T-helper 1 cell treated with Interleukin-12 subunit alpha and Interleukin-12 subunit beta and Interleukin-4 antibody, amounts not matched to agents 30 μg/mL and 1 μg/mL, for 36 hours (primary cell): ENCODE data around the gene MCC.

Experiments
- H3K27ac Mint-ChIP-seq: one replicate; pipeline ENCODE4 v1.8.0; 2021; ENCODE audit warnings: mild to moderate bottlenecking, mixed read lengths
- H3K27me3 Mint-ChIP-seq: one replicate; pipeline ENCODE4 v1.8.0; 2021; ENCODE audit warnings: low read depth, mixed read lengths
- H3K36me3 Mint-ChIP-seq: one replicate; pipeline ENCODE4 v1.8.0; 2021; ENCODE audit warnings: low read depth, mixed read lengths
- H3K4me1 Mint-ChIP-seq: one replicate; pipeline ENCODE4 v1.8.0; 2021; ENCODE audit warnings: low read depth, mixed read lengths
- H3K4me3 Mint-ChIP-seq: one replicate; pipeline ENCODE4 v1.8.0; 2021; ENCODE audit warnings: mild to moderate bottlenecking, moderate library complexity, mixed read lengths
- H3K9me3 Mint-ChIP-seq: one replicate; pipeline ENCODE4 v1.8.0; 2021; ENCODE audit warnings: mixed read lengths

Gene MCC

GRCh38 chr5:113117543-113118115 is 370.6 kb downstream of the MCC start:
- Mint-ChIP-seq H3K27me3 (no peaks in the 10 kb centered on the region), H3K9me3 (no peaks in the 10 kb centered on the region), H3K27ac (no peak overlapping the region), H3K4me3 (no peak overlapping the region), H3K36me3 (no peaks in the 10 kb centered on the region), H3K4me1 (no peaks in the 10 kb centered on the region)

- H3K27me3 Mint-ChIP-seq, result no peaks in the 10 kb centered on the region
- no peaks in the 10 kb centered on the region for H3K36me3 Mint-ChIP-seq
- no peak overlapping the region for H3K27ac Mint-ChIP-seq
- no peaks in the 10 kb centered on the region for H3K9me3 Mint-ChIP-seq
- no peaks in the 10 kb centered on the region for H3K4me1 Mint-ChIP-seq
- H3K4me3 Mint-ChIP-seq, result no peak overlapping the region
Observed at GRCh38 chr5:113115956-113116355, 372.3 kb downstream of the MCC start.

GRCh38 chr5:113115061-113115460 is 373.2 kb downstream of the MCC start:
- Mint-ChIP-seq H3K4me1 (no peaks in the 10 kb centered on the region), H3K4me3 (no peak overlapping the region), H3K27me3 (no peaks in the 10 kb centered on the region), H3K36me3 (no peaks in the 10 kb centered on the region), H3K9me3 (no peaks in the 10 kb centered on the region), H3K27ac (no peak overlapping the region)

- H3K4me3 Mint-ChIP-seq, result no peak overlapping the region
- no peaks in the 10 kb centered on the region for H3K9me3 Mint-ChIP-seq
- no peak overlapping the region for H3K27ac Mint-ChIP-seq
- no peaks in the 10 kb centered on the region for H3K27me3 Mint-ChIP-seq
- no peaks in the 10 kb centered on the region for H3K4me1 Mint-ChIP-seq
- no peaks in the 10 kb centered on the region for H3K36me3 Mint-ChIP-seq
Observed at GRCh38 chr5:113114559-113114958, 373.7 kb downstream of the MCC start.

GRCh38 chr5:113112435-113112834 is 375.8 kb downstream of the MCC start:
- no peaks in the 10 kb centered on the region for H3K9me3 Mint-ChIP-seq
- no peaks in the 10 kb centered on the region for H3K36me3 Mint-ChIP-seq
- no peak overlapping the region for H3K4me3 Mint-ChIP-seq
- H3K27ac Mint-ChIP-seq, result no peak overlapping the region
- H3K4me1 Mint-ChIP-seq, result no peaks in the 10 kb centered on the region
- no peaks in the 10 kb centered on the region for H3K27me3 Mint-ChIP-seq

GRCh38 chr5:113110117-113110516 is 378.1 kb downstream of the MCC start:
- Mint-ChIP-seq H3K27ac (no peak overlapping the region), H3K36me3 (no peaks in the 10 kb centered on the region), H3K9me3 (no peaks in the 10 kb centered on the region), H3K4me3 (no peak overlapping the region), H3K4me1 (no peaks in the 10 kb centered on the region), H3K27me3 (peaks cover 4% of the 10 kb centered on the region)

GRCh38 chr5:113109344-113109743 is 378.9 kb downstream of the MCC start:
- no peak overlapping the region for H3K4me3 Mint-ChIP-seq
- no peak overlapping the region for H3K27ac Mint-ChIP-seq
- H3K9me3 Mint-ChIP-seq, result no peaks in the 10 kb centered on the region
- no peaks in the 10 kb centered on the region for H3K36me3 Mint-ChIP-seq
- no peaks in the 10 kb centered on the region for H3K4me1 Mint-ChIP-seq
- H3K27me3 Mint-ChIP-seq, result peaks cover 4% of the 10 kb centered on the region

GRCh38 chr5:113108485-113108884 is 379.8 kb downstream of the MCC start:
- no peaks in the 10 kb centered on the region for H3K9me3 Mint-ChIP-seq
- H3K4me1 Mint-ChIP-seq, result no peaks in the 10 kb centered on the region
- H3K27ac Mint-ChIP-seq, result no peak overlapping the region
- no peak overlapping the region for H3K4me3 Mint-ChIP-seq
- H3K36me3 Mint-ChIP-seq, result no peaks in the 10 kb centered on the region
- peaks cover 4% of the 10 kb centered on the region for H3K27me3 Mint-ChIP-seq

- H3K9me3 Mint-ChIP-seq, result no peaks in the 10 kb centered on the region
Observed at GRCh38 chr5:113106821-113107220, 381.4 kb downstream of the MCC start.

GRCh38 chr5:113105693-113106280 is 382.5 kb downstream of the MCC start:
- Mint-ChIP-seq H3K27me3 (peaks cover 4% of the 10 kb centered on the region), H3K36me3 (no peaks in the 10 kb centered on the region), H3K27ac (no peak overlapping the region)

More at GRCh38 chr5:113106821-113107220, 381.4 kb downstream of the MCC start:
- Mint-ChIP-seq H3K27ac (no peak overlapping the region), H3K27me3 (peaks cover 4% of the 10 kb centered on the region), H3K4me3 (no peak overlapping the region), H3K36me3 (no peaks in the 10 kb centered on the region), H3K4me1 (no peaks in the 10 kb centered on the region)

GRCh38 chr5:113103330-113103729 is 384.9 kb downstream of the MCC start:
- Mint-ChIP-seq H3K36me3 (no peaks in the 10 kb centered on the region), H3K27ac (no peak overlapping the region), H3K4me1 (no peaks in the 10 kb centered on the region), H3K4me3 (no peak overlapping the region), H3K27me3 (peaks cover 4% of the 10 kb centered on the region), H3K9me3 (no peaks in the 10 kb centered on the region)

More at GRCh38 chr5:113105693-113106280, 382.5 kb downstream of the MCC start:
- no peak overlapping the region for H3K4me3 Mint-ChIP-seq
- H3K4me1 Mint-ChIP-seq, result no peaks in the 10 kb centered on the region
- H3K9me3 Mint-ChIP-seq, result no peaks in the 10 kb centered on the region

GRCh38 chr5:113102121-113102531 is 386.1 kb downstream of the MCC start:
- H3K4me3 Mint-ChIP-seq, result no peak overlapping the region
- H3K27me3 Mint-ChIP-seq, result peaks cover 4% of the 10 kb centered on the region
- no peaks in the 10 kb centered on the region for H3K9me3 Mint-ChIP-seq
- no peaks in the 10 kb centered on the region for H3K36me3 Mint-ChIP-seq
- no peak overlapping the region for H3K27ac Mint-ChIP-seq
- H3K4me1 Mint-ChIP-seq, result no peaks in the 10 kb centered on the region

- Mint-ChIP-seq H3K27ac (no peak overlapping the region), H3K9me3 (no peaks in the 10 kb centered on the region), H3K36me3 (no peaks in the 10 kb centered on the region), H3K4me3 (no peak overlapping the region), H3K27me3 (no peaks in the 10 kb centered on the region), H3K4me1 (no peaks in the 10 kb centered on the region)
Observed at GRCh38 chr5:113100981-113101380, 387.3 kb downstream of the MCC start.

- H3K4me3 Mint-ChIP-seq, result no peak overlapping the region
- no peaks in the 10 kb centered on the region for H3K36me3 Mint-ChIP-seq
- H3K4me1 Mint-ChIP-seq, result no peaks in the 10 kb centered on the region
- no peaks in the 10 kb centered on the region for H3K9me3 Mint-ChIP-seq
- H3K27me3 Mint-ChIP-seq, result no peaks in the 10 kb centered on the region
- no peak overlapping the region for H3K27ac Mint-ChIP-seq
Observed at GRCh38 chr5:113099822-113100221, 388.4 kb downstream of the MCC start.

- H3K36me3 Mint-ChIP-seq, result no peaks in the 10 kb centered on the region
- no peaks in the 10 kb centered on the region for H3K27me3 Mint-ChIP-seq
- H3K27ac Mint-ChIP-seq, result no peak overlapping the region
- no peaks in the 10 kb centered on the region for H3K9me3 Mint-ChIP-seq
- H3K4me3 Mint-ChIP-seq, result no peak overlapping the region
- H3K4me1 Mint-ChIP-seq, result no peaks in the 10 kb centered on the region
Observed at GRCh38 chr5:113098378-113098777, 389.9 kb downstream of the MCC start.
